ENCODE measurements around the gene SCUBE1. TPM values are rescaled to one million over a fixed set of nuclear protein-coding genes. Genes with fewer than 3 reads are reported as not detected.

SCUBE1 gene
- total RNA-seq, 3 donors from 2014 or later (not counting 1 experiment from before 2014, with no cell fraction given): 0.05 to 1.2 (median 0.11) TPM

DNA sequence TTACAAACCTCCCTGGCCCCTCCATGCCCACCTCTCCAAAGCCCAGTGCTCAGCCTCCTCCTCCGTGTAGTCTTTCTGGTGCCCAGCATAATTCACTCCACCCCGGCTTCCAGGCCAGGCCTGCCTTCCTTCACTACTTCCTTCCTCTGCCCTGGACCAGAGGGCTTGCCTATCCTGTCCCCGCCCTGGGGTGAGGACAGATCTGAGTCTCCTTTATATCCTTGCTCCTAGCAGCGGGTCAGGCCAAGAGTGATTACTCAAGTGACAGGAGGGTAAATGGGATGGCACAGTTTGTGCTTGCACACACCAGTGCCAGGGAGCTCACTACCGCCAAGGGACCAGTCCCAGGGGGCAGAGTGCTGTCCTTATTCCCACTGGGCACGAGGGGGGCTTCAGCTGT, 48.0 kb downstream of the SCUBE1 start:
- Mint-ChIP-seq H3K4me3 (no peak overlapping the region), H3K9me3 (no peaks in the 10 kb centered on the region), H3K27me3 (ENCODE audit: low read depth in 2 of 2) (no peaks in the 10 kb centered on the region), H3K4me1 (peaks cover 3% of the 10 kb centered on the region in 2 donors), H3K36me3 (no peaks in the 10 kb centered on the region), H3K27ac (no peak overlapping the region)
- TF ChIP-seq, protein P1, sequence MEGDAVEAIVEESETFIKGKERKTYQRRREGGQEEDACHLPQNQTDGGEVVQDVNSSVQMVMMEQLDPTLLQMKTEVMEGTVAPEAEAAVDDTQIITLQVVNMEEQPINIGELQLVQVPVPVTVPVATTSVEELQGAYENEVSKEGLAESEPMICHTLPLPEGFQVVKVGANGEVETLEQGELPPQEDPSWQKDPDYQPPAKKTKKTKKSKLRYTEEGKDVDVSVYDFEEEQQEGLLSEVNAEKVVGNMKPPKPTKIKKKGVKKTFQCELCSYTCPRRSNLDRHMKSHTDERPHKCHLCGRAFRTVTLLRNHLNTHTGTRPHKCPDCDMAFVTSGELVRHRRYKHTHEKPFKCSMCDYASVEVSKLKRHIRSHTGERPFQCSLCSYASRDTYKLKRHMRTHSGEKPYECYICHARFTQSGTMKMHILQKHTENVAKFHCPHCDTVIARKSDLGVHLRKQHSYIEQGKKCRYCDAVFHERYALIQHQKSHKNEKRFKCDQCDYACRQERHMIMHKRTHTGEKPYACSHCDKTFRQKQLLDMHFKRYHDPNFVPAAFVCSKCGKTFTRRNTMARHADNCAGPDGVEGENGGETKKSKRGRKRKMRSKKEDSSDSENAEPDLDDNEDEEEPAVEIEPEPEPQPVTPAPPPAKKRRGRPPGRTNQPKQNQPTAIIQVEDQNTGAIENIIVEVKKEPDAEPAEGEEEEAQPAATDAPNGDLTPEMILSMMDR (IDR thresholded peaks at IDR 0.05): no peak
- Histone ChIP-seq H3K9me3 (ENCODE audit: control insufficient read depth, insufficient read depth, low read length) (no peaks in the 10 kb centered on the region), H3K4me1 (ENCODE audit: control insufficient read depth, insufficient read depth, low read length) (peaks cover 4% of the 10 kb centered on the region), H3K36me3 (ENCODE audit: control insufficient read depth, insufficient read depth, low read length) (no peaks in the 10 kb centered on the region), H3K27me3 (ENCODE audit: control insufficient read depth, insufficient read depth, low read length) (no peaks in the 10 kb centered on the region), H3K27ac (ENCODE audit: low read length) (no peak overlapping the region), H3K4me3 (ENCODE audit: low read length) (no peak overlapping the region)
- ATAC-seq (no peak), DNase-seq (no peak)
- 81% methylated on average over 6 of the region's 6 CpGs for WGBS (ENCODE audit: insufficient coverage)
- intact Hi-C loops (cut with micrococcal nuclease): no loop called here

DNA sequence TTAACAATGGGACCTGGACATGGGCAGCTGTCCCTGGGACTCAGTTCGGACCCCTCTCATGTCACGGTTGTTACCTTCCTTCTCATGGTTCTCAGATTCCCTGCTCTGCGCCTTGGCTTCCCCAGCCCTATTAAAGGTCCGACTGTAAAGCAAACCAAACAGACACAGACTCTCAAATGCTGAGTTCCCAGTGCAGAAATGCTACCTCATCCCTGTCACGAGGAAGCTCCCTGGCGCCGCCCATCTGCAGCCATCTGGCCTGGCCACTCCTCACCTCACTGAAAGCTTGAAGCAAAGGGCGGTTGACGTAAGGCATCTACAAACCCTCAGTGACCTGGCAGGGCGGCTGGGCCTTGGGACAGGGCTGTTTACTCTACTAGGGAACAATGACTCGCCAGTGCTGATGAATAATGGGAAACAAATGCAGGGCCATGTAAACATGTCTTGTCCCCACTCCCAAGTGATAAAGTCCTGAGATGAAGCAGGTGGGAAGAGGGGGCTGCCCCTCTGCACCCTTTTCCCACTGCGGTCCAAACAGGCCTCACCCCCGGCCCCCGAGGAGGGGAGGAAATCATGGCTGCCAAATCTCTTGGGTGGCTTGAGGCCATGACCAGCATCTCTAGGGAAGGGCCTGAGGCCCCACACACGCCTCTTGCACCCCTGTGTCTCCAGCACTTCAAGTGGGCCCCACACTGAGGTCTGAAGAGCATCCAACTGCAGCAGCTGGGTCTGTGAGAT, 49.3 kb downstream of the SCUBE1 start:
- intact Hi-C loops (cut with micrococcal nuclease): no loop called here
- TF ChIP-seq, protein P1 (IDR thresholded peaks at IDR 0.05): no peak
- no peak overlapping the region for H3K4me3 ChIP-seq (ENCODE audit: low read length)
- no peak overlapping the region for H3K4me3 Mint-ChIP-seq
- H3K27me3 ChIP-seq (ENCODE audit: control insufficient read depth, insufficient read depth, low read length): no peaks in the 10 kb centered on the region
- peaks cover 14 to 16% of the 10 kb centered on the region in 2 donors for H3K4me1 Mint-ChIP-seq
- 81% methylated on average over 15 of the region's 15 CpGs for WGBS (ENCODE audit: insufficient coverage)
- no peaks in the 10 kb centered on the region for H3K9me3 ChIP-seq (ENCODE audit: control insufficient read depth, insufficient read depth, low read length)
- H3K27me3 Mint-ChIP-seq (ENCODE audit: low read depth in 2 of 2): no peaks in the 10 kb centered on the region
- no peaks in the 10 kb centered on the region for H3K9me3 Mint-ChIP-seq
- no peak overlapping the region for H3K27ac ChIP-seq (ENCODE audit: low read length)
- H3K36me3 ChIP-seq (ENCODE audit: control insufficient read depth, insufficient read depth, low read length): no peaks in the 10 kb centered on the region
- ATAC-seq (no peak), DNase-seq (no peak)
- no peak overlapping the region for H3K27ac Mint-ChIP-seq
- H3K36me3 Mint-ChIP-seq: no peaks in the 10 kb centered on the region
- peaks cover 17% of the 10 kb centered on the region for H3K4me1 ChIP-seq (ENCODE audit: control insufficient read depth, insufficient read depth, low read length)

DNA sequence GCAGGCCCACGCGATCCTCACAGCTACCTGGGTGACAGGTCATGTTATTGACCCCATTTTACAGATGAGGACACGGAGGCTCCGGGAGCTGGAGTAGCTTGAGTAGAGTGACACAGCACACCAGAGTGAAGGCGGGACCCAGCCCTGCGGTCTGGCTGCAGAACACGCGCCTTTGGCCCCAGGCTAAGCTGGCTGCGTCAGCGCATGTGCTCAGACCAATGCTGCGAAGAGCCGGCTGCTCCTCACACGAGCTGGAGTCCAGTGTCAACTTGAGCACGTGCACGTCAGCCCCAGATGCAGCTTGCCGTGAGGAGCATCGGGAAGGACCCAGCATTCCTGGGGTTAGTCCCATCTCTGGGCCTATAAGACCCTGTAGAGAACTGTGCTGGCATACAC, 49.9 kb downstream of the SCUBE1 start:
- Histone ChIP-seq H3K4me1 (ENCODE audit: control insufficient read depth, insufficient read depth, low read length) (peaks cover 23% of the 10 kb centered on the region), H3K27ac (ENCODE audit: low read length) (no peak overlapping the region), H3K36me3 (ENCODE audit: control insufficient read depth, insufficient read depth, low read length) (no peaks in the 10 kb centered on the region), H3K4me3 (ENCODE audit: low read length) (no peak overlapping the region), H3K27me3 (ENCODE audit: control insufficient read depth, insufficient read depth, low read length) (no peaks in the 10 kb centered on the region), H3K9me3 (ENCODE audit: control insufficient read depth, insufficient read depth, low read length) (no peaks in the 10 kb centered on the region)
- DNase-seq (no peak), ATAC-seq (no peak)
- TF ChIP-seq, protein P1 (IDR thresholded peaks at IDR 0.05): no peak
- Mint-ChIP-seq H3K36me3 (no peaks in the 10 kb centered on the region), H3K4me3 (no peak overlapping the region), H3K9me3 (no peaks in the 10 kb centered on the region), H3K4me1 (peaks cover 19 to 22% of the 10 kb centered on the region in 2 donors), H3K27me3 (ENCODE audit: low read depth in 2 of 2) (no peaks in the 10 kb centered on the region), H3K27ac (no peak overlapping the region)
- 91% methylated on average over 17 of the region's 17 CpGs for WGBS (ENCODE audit: insufficient coverage)
- intact Hi-C loops (cut with micrococcal nuclease): no loop called here

DNA sequence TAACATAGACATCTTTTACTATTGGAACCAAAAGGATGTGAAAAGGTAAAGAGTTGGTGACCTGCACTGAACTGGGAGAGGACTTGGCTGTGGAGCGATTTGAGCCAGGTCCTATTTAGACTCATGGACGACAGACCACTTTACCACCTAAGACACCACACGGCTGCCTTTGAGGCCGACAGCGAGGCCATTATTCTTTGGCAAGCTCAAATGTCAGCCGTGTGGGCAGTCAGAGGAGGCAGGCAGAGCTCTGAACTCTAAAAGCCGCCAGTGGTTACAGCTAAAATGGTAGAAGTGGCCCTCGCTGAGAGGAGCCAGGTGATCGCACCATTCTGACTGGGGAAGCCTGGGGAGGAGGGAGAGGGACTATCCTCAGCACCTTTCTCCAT, 50.5 kb downstream of the SCUBE1 start:
- H3K27ac ChIP-seq (ENCODE audit: low read length): no peak overlapping the region
- no peak overlapping the region for H3K4me3 Mint-ChIP-seq

More for the DNA sequence above, 50.5 kb downstream of the SCUBE1 start:
- H3K36me3 Mint-ChIP-seq: no peaks in the 10 kb centered on the region
- no peaks in the 10 kb centered on the region for H3K9me3 Mint-ChIP-seq
- Histone ChIP-seq H3K4me3 (ENCODE audit: low read length) (no peak overlapping the region), H3K9me3 (ENCODE audit: control insufficient read depth, insufficient read depth, low read length) (no peaks in the 10 kb centered on the region), H3K4me1 (ENCODE audit: control insufficient read depth, insufficient read depth, low read length) (peaks cover 26% of the 10 kb centered on the region), H3K27me3 (ENCODE audit: control insufficient read depth, insufficient read depth, low read length) (no peaks in the 10 kb centered on the region), H3K36me3 (ENCODE audit: control insufficient read depth, insufficient read depth, low read length) (no peaks in the 10 kb centered on the region)
- DNase-seq (no peak), ATAC-seq (no peak)
- H3K27me3 Mint-ChIP-seq (ENCODE audit: low read depth in 2 of 2): no peaks in the 10 kb centered on the region
- peaks cover 19 to 24% of the 10 kb centered on the region in 2 donors for H3K4me1 Mint-ChIP-seq
- TF ChIP-seq, protein P1 (IDR thresholded peaks at IDR 0.05): no peak
- H3K27ac Mint-ChIP-seq: no peak overlapping the region
- intact Hi-C loops (cut with micrococcal nuclease): no loop called here
- 84% methylated on average over 8 of the region's 9 CpGs for WGBS (ENCODE audit: insufficient coverage)
